Tibial nerve (tissue), 4 donors: ENCODE data around the gene NFIB.
A peak's percentile ranks its signal among the peaks of the same experiment; 100 is the strongest.

Experiments used
- CTCF ChIP-seq, 5 experiments: fragments of 200-600 bp in 3 of 5; fragments of 450-650 bp in 2 of 5; sonication (generic) in 3 of 5; IDR thresholded peaks; one replicate each; pipeline ENCODE4 v1.5.1; 2016 to 2019; ENCODE audit warnings: antibody characterized with exemption in 5 of 5, mild to moderate bottlenecking in 3 of 5, moderate library complexity in 2 of 5
- EP300 ChIP-seq, 2 donors: sonication (generic); formaldehyde crosslinking; IDR thresholded peaks; one replicate each; pipeline ENCODE4 v1.6.1; 2017; ENCODE audit warnings: antibody characterized with exemption in 2 of 2, mild to moderate bottlenecking in 1 of 2

GRCh38 chr9:14312719-14313377 is 1.1 kb downstream of the NFIB start:
- TF ChIP-seq EP300 (IDR thresholded peaks at IDR 0.05) (peak in 1 of 2 donors; percentile 46), CTCF (IDR thresholded peaks at IDR 0.05) (peak in 1 of 5 experiments; percentile 13)
